Left forelimb (tissue), 1 donor: ENCODE results near the gene ERGIC1.
"Not testable (repeated sequence)": the region's sequence is repeated elsewhere in the genome, so short reads cannot be mapped to it uniquely, and the experiment has no call there.

Source experiments
- DNase-seq: peaks from one replicate; pipeline ENCODE4 v3.0.0-alpha.2; 2018; ENCODE audit warnings: low spot score

The ERGIC1 gene

DNA sequence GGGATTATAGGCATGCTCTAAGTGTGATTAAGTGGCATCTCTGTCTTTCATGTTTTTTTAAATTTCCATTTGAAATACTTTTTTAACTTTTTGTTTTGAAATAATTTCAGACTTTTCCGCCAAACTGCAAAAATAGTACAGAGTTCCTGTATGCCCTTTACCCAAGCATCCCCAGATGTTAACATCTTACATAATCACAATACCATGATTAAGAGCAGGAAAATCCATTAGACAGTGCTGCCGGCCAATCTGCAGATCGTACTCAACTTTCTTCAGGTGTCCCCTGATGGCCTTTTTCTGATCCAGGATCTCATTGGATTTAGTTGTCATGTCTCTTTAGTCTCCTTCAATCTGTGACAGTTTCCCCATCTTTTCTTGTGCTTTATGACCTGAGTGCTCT is 49.0 kb downstream of the ERGIC1 start:
- no peak for DNase-seq

DNA sequence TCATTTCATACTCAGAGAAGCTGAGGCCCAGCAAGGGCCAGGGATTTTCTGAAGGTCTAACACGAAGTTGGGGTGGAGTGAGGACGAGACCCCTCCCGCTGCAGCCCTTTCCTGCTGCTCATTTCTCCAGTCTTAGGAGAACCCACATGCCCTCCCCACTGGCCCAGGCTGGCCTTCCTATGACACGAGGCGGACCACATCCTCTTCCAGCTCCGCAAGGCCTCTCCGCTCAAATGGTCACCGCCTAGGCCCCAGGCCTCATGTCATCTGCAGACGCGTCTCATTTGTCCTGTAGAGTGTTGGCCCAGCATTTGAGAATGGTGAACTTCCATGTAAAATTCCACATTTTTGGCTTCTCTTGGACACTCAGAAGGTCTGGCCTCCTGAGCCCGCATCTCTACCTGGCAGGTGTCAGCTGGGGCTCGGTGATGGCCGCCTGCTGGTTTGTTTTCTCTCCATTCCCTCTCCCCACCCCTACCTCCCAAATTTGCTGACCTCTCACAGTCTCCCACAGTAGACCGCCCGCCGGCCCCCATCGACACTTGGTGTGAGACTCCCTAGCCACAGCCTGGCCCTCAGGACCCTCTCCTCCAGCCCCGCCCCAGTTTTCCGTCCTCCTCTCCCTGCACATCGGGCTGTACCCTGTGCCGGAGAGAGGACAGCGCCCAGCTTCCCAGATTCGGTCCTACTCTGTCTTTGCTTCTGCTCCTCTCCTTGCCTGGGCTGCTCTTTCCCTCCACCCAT is 51.7 kb downstream of the ERGIC1 start:
- no peak for DNase-seq

DNA sequence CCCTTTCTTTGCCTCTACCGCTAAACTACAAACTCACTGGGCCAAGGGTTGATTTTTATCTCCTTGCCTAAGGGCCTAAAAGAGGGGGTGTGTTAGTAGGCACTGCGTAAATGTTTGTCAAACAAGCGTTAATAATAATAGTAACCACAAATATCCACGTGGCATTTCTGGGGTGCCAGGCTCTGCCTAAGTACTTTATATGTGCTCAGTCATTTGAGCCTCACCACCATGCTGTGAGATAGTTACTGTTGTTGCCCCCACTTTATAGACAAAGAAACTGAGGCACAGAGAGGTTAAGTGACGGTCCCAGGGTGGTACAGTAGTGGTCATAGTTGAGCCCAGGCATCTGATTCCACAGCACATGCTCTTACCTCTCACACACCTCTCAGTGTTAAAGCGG is 52.4 kb downstream of the ERGIC1 start:
- no peak for DNase-seq

GRCh38 chr5:172886974-172887501 is 53.0 kb downstream of the ERGIC1 start:
- DNase-seq: peak; percentile 57

GRCh38 chr5:172887692-172888091 is 53.6 kb downstream of the ERGIC1 start:
- peak; percentile 78 for DNase-seq

GRCh38 chr5:172890659-172891058 is 56.6 kb downstream of the ERGIC1 start:
- DNase-seq: no peak

- no peak for DNase-seq
Measured at GRCh38 chr5:172891716-172892421, 57.8 kb downstream of the ERGIC1 start.

DNA sequence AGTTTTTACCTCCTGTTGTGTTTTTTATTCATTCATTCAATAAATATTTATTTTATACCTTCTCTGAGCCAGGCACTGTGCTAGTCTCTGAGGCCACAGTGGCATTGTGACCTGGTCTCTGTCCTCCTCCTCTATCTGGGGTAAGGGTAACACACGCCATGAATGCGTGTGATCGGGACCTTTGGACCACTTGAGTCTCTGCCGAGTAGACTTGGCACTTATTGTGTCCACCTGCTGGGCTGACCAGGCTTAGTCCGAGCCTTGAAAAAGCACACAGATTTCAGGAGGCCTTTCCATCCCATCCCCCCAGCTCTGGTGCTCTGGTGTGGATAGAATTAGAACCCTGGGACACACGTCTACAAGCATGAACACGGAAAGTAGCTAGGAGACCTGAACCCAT is 58.7 kb downstream of the ERGIC1 start:
- no peak for DNase-seq

GRCh38 chr5:172894767-172895388 is 60.8 kb downstream of the ERGIC1 start:
- no peak for DNase-seq

- no peak for DNase-seq
Measured at GRCh38 chr5:172895549-172895948, 61.5 kb downstream of the ERGIC1 start.

DNA sequence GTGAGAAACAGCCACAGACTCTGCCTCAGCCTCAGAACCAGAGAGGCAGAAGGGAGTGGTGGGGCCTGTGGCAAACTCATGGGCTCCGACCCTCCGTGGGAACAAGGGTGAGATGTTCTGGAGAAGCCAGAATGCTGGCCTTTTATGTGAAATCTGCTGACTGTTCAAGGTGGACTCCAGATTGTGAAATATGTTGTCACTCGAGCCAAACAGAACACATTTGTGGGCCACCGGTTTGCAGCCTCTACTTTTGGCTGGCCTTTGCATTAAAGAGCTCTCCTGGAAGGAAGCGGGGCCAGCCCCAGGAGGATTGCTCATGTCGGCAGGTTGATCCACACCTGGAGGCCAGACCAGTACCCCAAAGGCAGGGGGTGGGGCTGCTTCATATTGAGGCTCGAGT is 62.4 kb downstream of the ERGIC1 start:
- no peak for DNase-seq

DNA sequence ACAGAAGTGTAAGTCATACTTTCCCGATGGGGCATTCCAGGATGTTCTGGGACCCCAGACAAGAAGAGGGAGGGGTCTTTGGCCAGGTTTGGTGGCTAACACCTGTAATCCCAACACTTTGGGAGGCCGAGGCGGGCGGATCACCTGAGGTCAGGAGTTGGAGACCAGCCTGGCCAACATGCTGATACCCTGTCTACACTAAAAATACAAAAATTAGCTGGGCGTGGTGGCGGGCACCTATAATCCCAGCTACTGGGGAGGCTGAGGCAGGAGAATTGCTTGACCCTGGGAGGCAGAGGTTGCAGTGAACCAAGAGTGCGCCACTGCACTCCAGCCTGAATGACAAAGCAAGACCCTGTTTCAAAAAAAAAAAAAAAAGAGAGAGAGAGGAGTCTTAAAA is 63.0 kb downstream of the ERGIC1 start:
- DNase-seq: not testable (repeated sequence)

DNA sequence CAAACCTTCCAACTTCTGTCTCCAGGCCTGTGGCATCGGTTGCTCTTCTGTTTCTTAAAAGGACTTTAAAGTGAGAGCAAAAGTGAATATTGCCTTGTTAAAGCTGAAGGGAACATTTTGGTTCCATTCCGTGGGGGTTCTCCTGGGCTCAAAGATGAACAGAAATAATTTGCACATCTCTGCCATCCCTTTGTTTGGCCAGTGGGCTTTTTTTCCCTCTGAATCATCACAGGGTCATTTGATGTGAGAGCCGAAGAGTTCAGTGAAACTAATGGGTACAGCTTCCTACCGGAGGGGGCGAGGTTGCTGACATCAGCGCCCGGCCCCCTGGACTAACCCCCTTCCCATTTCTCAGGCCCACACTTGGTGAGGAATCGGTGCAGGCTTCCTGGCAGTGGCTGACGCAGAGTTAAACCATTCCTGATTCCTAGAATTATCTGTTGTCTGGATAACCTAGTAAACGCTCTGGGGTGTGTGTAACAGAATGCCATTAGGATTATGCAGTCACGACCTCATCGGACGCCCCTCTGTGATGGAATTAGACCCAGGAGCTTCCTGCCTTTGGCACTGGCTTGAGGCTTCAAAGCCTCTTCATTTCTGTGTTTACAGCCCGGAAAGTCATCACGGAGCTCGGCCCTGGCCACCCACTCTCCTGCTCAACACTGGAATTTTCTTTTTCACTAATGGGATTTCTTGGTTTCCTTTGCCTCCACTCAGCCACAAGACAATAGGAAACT is 63.6 kb downstream of the ERGIC1 start:
- DNase-seq: no peak

DNA sequence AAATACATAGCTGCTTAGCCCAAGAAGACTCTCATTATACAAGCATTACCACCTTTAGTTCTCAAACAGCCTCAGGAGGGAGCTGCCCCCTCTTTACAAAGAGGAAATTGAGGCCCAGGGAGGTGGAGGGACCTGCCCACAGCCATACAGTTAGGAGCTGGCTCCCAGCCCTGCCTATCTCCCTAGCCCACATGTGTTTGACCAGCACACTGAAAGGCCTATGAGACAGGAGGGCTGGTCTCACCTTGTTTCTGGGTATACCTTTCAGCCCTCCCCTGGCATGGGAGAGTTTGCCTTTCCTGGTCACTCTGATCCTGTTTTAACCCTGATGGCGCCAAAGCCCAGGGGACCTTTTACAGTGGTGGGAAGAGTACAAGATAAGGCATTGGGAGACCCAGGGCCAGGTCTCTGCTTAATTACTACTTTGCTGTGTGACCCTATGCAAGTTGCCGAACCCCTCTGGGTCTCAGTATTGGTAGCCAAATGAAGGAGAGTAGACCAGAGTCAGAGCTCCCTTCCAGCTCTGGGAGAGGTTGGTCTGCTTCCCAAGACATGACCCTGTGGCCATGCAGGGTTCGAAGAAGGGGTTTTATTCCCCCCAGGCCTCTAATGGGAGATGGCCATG is 64.3 kb downstream of the ERGIC1 start:
- DNase-seq: no peak

- no peak for DNase-seq
Measured at GRCh38 chr5:172898843-172899369, 64.9 kb downstream of the ERGIC1 start.

GRCh38 chr5:172899436-172899835 is 65.4 kb downstream of the ERGIC1 start:
- no peak for DNase-seq

GRCh38 chr5:172901012-172901780 is 67.1 kb downstream of the ERGIC1 start:
- no peak for DNase-seq

GRCh38 chr5:172901788-172902496 is 67.9 kb downstream of the ERGIC1 start:
- DNase-seq: no peak

- DNase-seq: no peak
Measured at GRCh38 chr5:172902497-172903472, 68.7 kb downstream of the ERGIC1 start.
